Left lung (tissue), 10 donors: ENCODE data around the gene RHBDL3. TPM values are rescaled to one million over a fixed set of nuclear protein-coding genes. Genes with fewer than 3 reads are reported as not detected.
"Not testable (repeated sequence)": the region's sequence is repeated elsewhere in the genome, so short reads cannot be mapped to it uniquely, and the experiment has no call there.

ENCODE experiments used
- ATAC-seq: fragments of 200-7000 bp; cut with Tn5 transposase; one replicate; pipeline ENCODE4 v1.9.1; 2020; ENCODE audit warnings: moderate library complexity
- DNase-seq, 4 donors: peaks; one replicate each; pipeline ENCODE4 v3.0.0-alpha.2; 2013 to 2020
- H3K27ac ChIP-seq, 2 donors: fragments of 200-600 bp; sonication (generic) in 1 of 2; one replicate each; pipeline versions ENCODE4 v1.5.0 to v1.8.0; 2020 to 2021
- H3K27me3 ChIP-seq, 2 donors: fragments of 200-600 bp; sonication (generic) in 1 of 2; one replicate each; pipeline versions ENCODE4 v1.5.0 to v1.8.0; 2020 to 2021
- H3K36me3 ChIP-seq, 2 donors: fragments of 200-600 bp; sonication (generic) in 1 of 2; one replicate each; pipeline versions ENCODE4 v1.5.0 to v1.8.0; 2020 to 2021
- H3K4me1 ChIP-seq, 2 donors: fragments of 200-600 bp; one replicate each; pipeline ENCODE4 v1.8.0; 2021
- H3K4me3 ChIP-seq, 2 donors: fragments of 200-600 bp; sonication (generic) in 1 of 2; one replicate each; pipeline versions ENCODE4 v1.5.0 to v1.8.0; 2020 to 2021; ENCODE audit warnings: mild to moderate bottlenecking in 1 of 2
- H3K9me3 ChIP-seq, 2 donors: fragments of 200-600 bp; sonication (generic) in 1 of 2; one replicate each; pipeline versions ENCODE4 v1.5.0 to v1.8.0; 2020 to 2021
- CTCF ChIP-seq, 2 donors: fragments of 200-600 bp; sonication (generic) in 1 of 2; IDR thresholded peaks; one replicate each; pipeline versions ENCODE4 v1.5.0 to v1.8.0; 2021; ENCODE audit warnings: antibody characterized with exemption in 2 of 2
- intact Hi-C, 2 donors: fragments of 100-400 bp; cut with DNase I; formaldehyde crosslinking; loops; one replicate each; pipeline versions ENCODE4 v1.11.2 to v1.14.2; 2022
- polyA plus RNA-seq, 6 donors: library from polyadenylated mRNA; unstranded; fragments of 120-200 nt; gene quantifications; one replicate each; pipeline ENCODE4 v1.2.1, GENCODE V29; 2013; ENCODE audit not compliant: insufficient read length in 6 of 6
- total RNA-seq, 2 donors: library from RNA; stranded (reverse); fragmentation: NEBNext Ultra II Directional; extraction: Animal tissue kit (Norgen Biotek cat#: 25700); gene quantifications; one replicate each; pipeline ENCODE4 v1.2.1, GENCODE V29; 2021
- donor health status: DM: no; HTN: yes; CAD: no.
- donor health status: DM: no; HTN: no; CAD: no.

Gene RHBDL3
- total and polyA plus RNA-seq, 8 donors, result 0.26 to 2.2 (median 1.6) TPM

- no peak for DNase-seq
- Histone ChIP-seq H3K27me3 (peaks cover 3 to 50% of the 10 kb centered on the region in 2 donors), H3K4me1 (peaks cover 8 to 11% of the 10 kb centered on the region in 2 donors)
Measured at GRCh38 chr17:32261417-32261736, 4.3 kb upstream of the RHBDL3 start.

GRCh38 chr17:32261936-32262510 is 3.6 kb upstream of the RHBDL3 start:
- ATAC-seq (no peak), DNase-seq (no peak)
- H3K9me3 ChIP-seq, result no peaks in the 10 kb centered on the region
- peaks cover 15 to 17% of the 10 kb centered on the region in 2 donors for H3K4me1 ChIP-seq
- no peaks in the 10 kb centered on the region for H3K36me3 ChIP-seq
- H3K4me3 ChIP-seq, result no peak overlapping the region
- H3K27me3 ChIP-seq, result peaks cover 10 to 57% of the 10 kb centered on the region in 2 donors
- H3K27ac ChIP-seq, result no peak overlapping the region
- intact Hi-C loops, result no loop called here
- TF ChIP-seq CTCF (IDR thresholded peaks at IDR 0.05), result no peak

More at GRCh38 chr17:32261417-32261736, 4.3 kb upstream of the RHBDL3 start:
- no peak overlapping the region for H3K4me3 ChIP-seq
- intact Hi-C loops, result no loop called here
- no peaks in the 10 kb centered on the region for H3K9me3 ChIP-seq
- no peaks in the 10 kb centered on the region for H3K36me3 ChIP-seq
- no peak overlapping the region for H3K27ac ChIP-seq
- no peak for TF ChIP-seq CTCF (IDR thresholded peaks at IDR 0.05)
- ATAC-seq, result no peak

- H3K36me3 ChIP-seq, intact Hi-C loops, H3K9me3 ChIP-seq, H3K4me3 ChIP-seq, DNase-seq, ATAC-seq, H3K27ac ChIP-seq: not testable (repeated sequence)
- Histone ChIP-seq H3K27me3 (peaks cover 16 to 69% of the 10 kb centered on the region in 2 donors), H3K4me1 (peaks cover 18 to 25% of the 10 kb centered on the region in 2 donors)
Measured at GRCh38 chr17:32263515-32263914, 2.1 kb upstream of the RHBDL3 start.

GRCh38 chr17:32264140-32264799 is 1.4 kb upstream of the RHBDL3 start:
- peaks cover 18 to 25% of the 10 kb centered on the region in 2 donors for H3K4me1 ChIP-seq
- ATAC-seq (no peak), DNase-seq (no peak)
- H3K9me3 ChIP-seq, result no peaks in the 10 kb centered on the region
- intact Hi-C loops, result no loop called here
- no peak overlapping the region for H3K4me3 ChIP-seq
- no peak for TF ChIP-seq CTCF (IDR thresholded peaks at IDR 0.05)
- peaks cover 16 to 69% of the 10 kb centered on the region in 2 donors for H3K27me3 ChIP-seq
- no peak overlapping the region for H3K27ac ChIP-seq
- no peaks in the 10 kb centered on the region for H3K36me3 ChIP-seq

GRCh38 chr17:32264823-32265191 is 825 bp upstream of the RHBDL3 start:
- no peaks in the 10 kb centered on the region for H3K36me3 ChIP-seq
- DNase-seq, result no peak
- intact Hi-C loops, result no loop called here
- peaks cover 16 to 74% of the 10 kb centered on the region in 2 donors for H3K27me3 ChIP-seq
- no peak for ATAC-seq
- H3K9me3 ChIP-seq, result no peaks in the 10 kb centered on the region
- H3K4me1 ChIP-seq, result peaks cover 18 to 25% of the 10 kb centered on the region in 2 donors
- H3K27ac ChIP-seq, result no peak overlapping the region
- no peak for TF ChIP-seq CTCF (IDR thresholded peaks at IDR 0.05)
- no peak overlapping the region for H3K4me3 ChIP-seq

GRCh38 chr17:32266051-32266388 is 388 bp downstream of the RHBDL3 start:
- ATAC-seq, result no peak

More at GRCh38 chr17:32266051-32266388, 388 bp downstream of the RHBDL3 start:
- TF ChIP-seq CTCF (IDR thresholded peaks at IDR 0.05), result no peak
- Histone ChIP-seq H3K36me3 (no peaks in the 10 kb centered on the region), H3K4me3 (peak overlapping the region; percentile 44 to 48), H3K9me3 (no peaks in the 10 kb centered on the region), H3K4me1 (peaks cover 18 to 25% of the 10 kb centered on the region in 2 donors), H3K27me3 (peaks cover 16 to 86% of the 10 kb centered on the region in 2 donors), H3K27ac (no peak overlapping the region)
- intact Hi-C loops, result no loop called here
- no peak for DNase-seq
